ENCODE data around the gene STK24.

Gene STK24

GRCh38 chr13:98547455-98547854, 29.5 kb downstream of the STK24 start:
- peaks cover 16 to 18% of the 10 kb centered on the region in 2 donors for H3K4me1 ChIP-seq (ENCODE audit: control insufficient read depth in 2 of 2, insufficient read depth in 1 of 2, low read depth in 1 of 2, low read length in 2 of 2)
- no CpG with 5 or more reads among the region's 5 CpGs for WGBS, 2 donors (ENCODE audit: extremely low coverage in 2 of 2, insufficient read length in 2 of 2, insufficient replicate concordance in 1 of 2)
- no peak overlapping the region for H3K23ac ChIP-seq (ENCODE audit: low read depth, low read length, poor library complexity)
- no peak overlapping the region for H2AFZ ChIP-seq (ENCODE audit: low read length)
- no peaks in the 10 kb centered on the region for H3K27me3 ChIP-seq (ENCODE audit: control insufficient read depth in 3 of 3, insufficient read depth in 3 of 3, low read depth in 1 of 3, low read length in 3 of 3)
- no peak overlapping the region for H3K14ac ChIP-seq (ENCODE audit: low read length)
- H3K79me1 ChIP-seq (ENCODE audit: low read depth, low read length): peaks cover 23% of the 10 kb centered on the region
- H4K91ac ChIP-seq (ENCODE audit: low read depth, low read length, poor library complexity): no peak overlapping the region
- H2BK15ac ChIP-seq (ENCODE audit: low read length): no peak overlapping the region
- no peak overlapping the region for H4K8ac ChIP-seq (ENCODE audit: low read depth, low read length)
- no peak overlapping the region for H3K18ac ChIP-seq (ENCODE audit: low read length)
- H3K27ac ChIP-seq (replicated peaks; ENCODE audit: low read length): no peak overlapping the region
- H3K4ac ChIP-seq (ENCODE audit: low read length): no peak overlapping the region
- no peak overlapping the region for H2BK5ac ChIP-seq (ENCODE audit: low read length)
- H3K4me2 ChIP-seq (ENCODE audit: insufficient read depth, low read length, poor library complexity, severe bottlenecking): no peak overlapping the region
- H2BK12ac ChIP-seq (ENCODE audit: low read length): no peak overlapping the region
- peaks cover 2 to 19% of the 10 kb centered on the region in 2 donors for H3K9me3 ChIP-seq (replicated peaks in 1 of 2; ENCODE audit: control insufficient read depth in 2 of 2, insufficient read depth in 1 of 2, low read depth in 1 of 2, low read length in 2 of 2)
- no peak overlapping the region for H2BK120ac ChIP-seq (ENCODE audit: low read depth, low read length)
- H2AK5ac ChIP-seq (ENCODE audit: low read depth, low read length): no peak overlapping the region
- no peak for DNase-seq (ENCODE audit: low spot score)
- H3K9ac ChIP-seq (ENCODE audit: low read depth, low read length, poor library complexity): no peak overlapping the region
- no peak overlapping the region for H3K4me3 ChIP-seq (ENCODE audit: low read length in 2 of 2)
- peaks cover 15 to 46% of the 10 kb centered on the region in 2 donors for H3K36me3 ChIP-seq (replicated peaks in 1 of 2; ENCODE audit: control insufficient read depth in 2 of 2, insufficient read depth in 2 of 2, low read length in 2 of 2)

GRCh38 chr13:98546402-98546801, 30.5 kb downstream of the STK24 start:
- no CpG with 5 or more reads among the region's 5 CpGs for WGBS, 2 donors (ENCODE audit: extremely low coverage in 2 of 2, insufficient read length in 2 of 2, insufficient replicate concordance in 1 of 2)
- no peak overlapping the region for H2BK12ac ChIP-seq (ENCODE audit: low read length)
- H2AFZ ChIP-seq (ENCODE audit: low read length): no peak overlapping the region
- H2BK5ac ChIP-seq (ENCODE audit: low read length): no peak overlapping the region
- H3K27ac ChIP-seq (replicated peaks; ENCODE audit: low read length): no peak overlapping the region
- peaks cover 2 to 16% of the 10 kb centered on the region in 2 donors for H3K9me3 ChIP-seq (replicated peaks in 1 of 2; ENCODE audit: control insufficient read depth in 2 of 2, insufficient read depth in 1 of 2, low read depth in 1 of 2, low read length in 2 of 2)
- H3K4me3 ChIP-seq (ENCODE audit: low read length in 2 of 2): no peak overlapping the region
- no peak overlapping the region for H3K18ac ChIP-seq (ENCODE audit: low read length)
- peaks cover 19% of the 10 kb centered on the region for H3K79me1 ChIP-seq (ENCODE audit: low read depth, low read length)
- H4K8ac ChIP-seq (ENCODE audit: low read depth, low read length): no peak overlapping the region
- H3K4ac ChIP-seq (ENCODE audit: low read length): no peak overlapping the region
- H2BK15ac ChIP-seq (ENCODE audit: low read length): no peak overlapping the region
- peaks cover 15 to 37% of the 10 kb centered on the region in 2 donors for H3K36me3 ChIP-seq (replicated peaks in 1 of 2; ENCODE audit: control insufficient read depth in 2 of 2, insufficient read depth in 2 of 2, low read length in 2 of 2)
- H3K23ac ChIP-seq (ENCODE audit: low read depth, low read length, poor library complexity): no peak overlapping the region
- no peak overlapping the region for H3K9ac ChIP-seq (ENCODE audit: low read depth, low read length, poor library complexity)
- DNase-seq (ENCODE audit: low spot score): no peak
- no peak overlapping the region for H2BK120ac ChIP-seq (ENCODE audit: low read depth, low read length)
- H2AK5ac ChIP-seq (ENCODE audit: low read depth, low read length): no peak overlapping the region
- no peak overlapping the region for H3K14ac ChIP-seq (ENCODE audit: low read length)
- no peak overlapping the region for H4K91ac ChIP-seq (ENCODE audit: low read depth, low read length, poor library complexity)
- no peak overlapping the region for H3K4me2 ChIP-seq (ENCODE audit: insufficient read depth, low read length, poor library complexity, severe bottlenecking)
- no peaks in the 10 kb centered on the region for H3K27me3 ChIP-seq (ENCODE audit: control insufficient read depth in 3 of 3, insufficient read depth in 3 of 3, low read depth in 1 of 3, low read length in 3 of 3)
- H3K4me1 ChIP-seq (ENCODE audit: control insufficient read depth in 2 of 2, insufficient read depth in 1 of 2, low read depth in 1 of 2, low read length in 2 of 2): peaks cover 16 to 20% of the 10 kb centered on the region in 2 donors

DNA sequence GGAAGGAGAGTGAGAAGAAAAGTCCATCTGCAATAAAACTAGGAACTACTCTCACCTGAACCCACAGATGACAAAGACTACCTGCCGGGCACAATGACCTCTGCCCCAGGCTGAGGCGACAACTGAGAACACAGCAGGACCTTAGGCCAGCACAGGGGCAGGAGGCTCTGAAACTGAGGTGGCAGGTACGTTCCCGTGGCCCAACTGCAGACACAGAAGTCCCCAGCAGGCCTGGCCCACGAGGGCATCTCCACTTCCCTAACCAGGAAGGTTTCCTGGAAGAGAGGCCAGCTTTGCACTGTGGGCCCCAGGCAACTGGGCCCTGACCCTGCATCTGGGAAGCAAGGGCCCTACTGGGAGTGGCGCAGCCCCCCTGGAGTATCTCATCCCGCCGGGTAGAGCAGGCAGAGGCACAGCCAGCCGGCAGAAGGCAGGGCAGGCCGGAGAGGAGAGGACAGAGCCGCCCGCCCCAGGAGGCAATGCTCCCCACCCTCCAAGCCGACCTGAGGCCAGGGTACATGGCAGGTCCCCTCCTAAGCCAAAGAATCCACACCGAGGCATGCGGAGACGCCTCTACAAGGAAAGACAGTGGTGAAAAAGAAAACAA, 32.7 kb downstream of the STK24 start:
- peaks cover 20 to 21% of the 10 kb centered on the region in 2 donors for H3K4me1 ChIP-seq (ENCODE audit: control insufficient read depth in 2 of 2, insufficient read depth in 1 of 2, low read depth in 1 of 2, low read length in 2 of 2)
- peak overlapping the region; percentile 75 for H4K91ac ChIP-seq (ENCODE audit: low read depth, low read length, poor library complexity)
- peaks cover 10 to 22% of the 10 kb centered on the region in 2 donors for H3K36me3 ChIP-seq (replicated peaks in 1 of 2; ENCODE audit: control insufficient read depth in 2 of 2, insufficient read depth in 2 of 2, low read length in 2 of 2)
- peak overlapping the region; percentile 88 for H2AK5ac ChIP-seq (ENCODE audit: low read depth, low read length)
- no peaks in the 10 kb centered on the region for H3K27me3 ChIP-seq (ENCODE audit: control insufficient read depth in 3 of 3, insufficient read depth in 3 of 3, low read depth in 1 of 3, low read length in 3 of 3)
- H2BK12ac ChIP-seq (ENCODE audit: low read length): no peak overlapping the region
- no peak overlapping the region for H3K4ac ChIP-seq (ENCODE audit: low read length)
- H2BK15ac ChIP-seq (ENCODE audit: low read length): no peak overlapping the region
- no peak overlapping the region for H2BK5ac ChIP-seq (ENCODE audit: low read length)
- H3K27ac ChIP-seq (replicated peaks; ENCODE audit: low read length): no peak overlapping the region
- H3K9ac ChIP-seq (ENCODE audit: low read depth, low read length, poor library complexity): peak overlapping the region; percentile 14
- H3K23ac ChIP-seq (ENCODE audit: low read depth, low read length, poor library complexity): peak overlapping the region; percentile 57
- H3K14ac ChIP-seq (ENCODE audit: low read length): no peak overlapping the region
- no peak overlapping the region for H3K4me3 ChIP-seq (ENCODE audit: low read length in 2 of 2)
- no peak overlapping the region for H2BK120ac ChIP-seq (ENCODE audit: low read depth, low read length)
- peak overlapping the region; percentile 21 for H4K8ac ChIP-seq (ENCODE audit: low read depth, low read length)
- H3K4me2 ChIP-seq (ENCODE audit: insufficient read depth, low read length, poor library complexity, severe bottlenecking): no peak overlapping the region
- H3K79me1 ChIP-seq (ENCODE audit: low read depth, low read length): peaks cover 19% of the 10 kb centered on the region
- no CpG with 5 or more reads among the region's 16 CpGs for WGBS, 2 donors (ENCODE audit: extremely low coverage in 2 of 2, insufficient read length in 2 of 2, insufficient replicate concordance in 1 of 2)
- DNase-seq (ENCODE audit: low spot score): no peak
- peaks cover 4 to 7% of the 10 kb centered on the region in 2 donors for H3K9me3 ChIP-seq (replicated peaks in 1 of 2; ENCODE audit: control insufficient read depth in 2 of 2, insufficient read depth in 1 of 2, low read depth in 1 of 2, low read length in 2 of 2)
- peak overlapping the region; percentile 86 for H3K18ac ChIP-seq (ENCODE audit: low read length)
- no peak overlapping the region for H2AFZ ChIP-seq (ENCODE audit: low read length)

DNA sequence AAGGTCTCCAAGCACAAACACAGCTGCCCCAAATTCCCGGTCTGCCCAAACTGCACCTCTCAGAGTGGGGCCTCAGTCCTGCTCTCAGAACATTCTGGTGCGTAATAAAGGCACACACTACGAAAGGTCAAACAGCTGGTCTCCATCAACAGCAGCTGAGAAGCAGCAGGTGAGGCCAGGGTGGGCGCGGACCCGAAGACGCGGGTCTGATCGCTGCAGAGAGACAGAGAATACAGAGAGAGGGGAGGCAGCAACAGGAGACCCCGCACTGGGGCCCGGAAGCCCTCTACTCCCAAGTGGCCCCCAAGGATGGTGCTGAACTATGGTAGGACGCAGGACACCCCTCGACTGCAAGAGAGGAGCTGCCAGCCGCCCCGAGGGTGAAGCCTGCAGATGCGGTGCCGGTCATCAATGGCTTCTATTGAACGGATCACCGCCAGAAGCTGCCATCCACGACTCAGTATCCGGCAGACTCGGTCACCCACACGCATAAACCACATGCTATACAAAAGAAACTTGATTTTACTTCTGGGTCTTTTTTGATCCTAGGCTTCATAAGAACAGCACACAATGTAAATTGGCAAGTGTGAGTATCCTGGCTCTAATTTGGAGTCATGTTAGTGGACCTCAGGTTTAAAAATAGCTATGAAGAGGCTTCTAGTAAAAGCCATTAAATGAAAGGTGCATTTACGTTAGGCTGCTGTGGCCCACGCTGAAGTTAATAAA, 33.4 kb downstream of the STK24 start:
- no peak overlapping the region for H2AFZ ChIP-seq (ENCODE audit: low read length)
- peaks cover 7 to 24% of the 10 kb centered on the region in 2 donors for H3K36me3 ChIP-seq (replicated peaks in 1 of 2; ENCODE audit: control insufficient read depth in 2 of 2, insufficient read depth in 2 of 2, low read length in 2 of 2)
- no peak overlapping the region for H3K4ac ChIP-seq (ENCODE audit: low read length)
- H3K18ac ChIP-seq (ENCODE audit: low read length): peak overlapping the region; percentile 9
- H3K4me2 ChIP-seq (ENCODE audit: insufficient read depth, low read length, poor library complexity, severe bottlenecking): no peak overlapping the region
- no peak overlapping the region for H3K4me3 ChIP-seq (ENCODE audit: low read length in 2 of 2)
- no peaks in the 10 kb centered on the region for H3K27me3 ChIP-seq (ENCODE audit: control insufficient read depth in 3 of 3, insufficient read depth in 3 of 3, low read depth in 1 of 3, low read length in 3 of 3)
- no peak overlapping the region for H2BK120ac ChIP-seq (ENCODE audit: low read depth, low read length)
- peaks cover 4 to 8% of the 10 kb centered on the region in 2 donors for H3K9me3 ChIP-seq (replicated peaks in 1 of 2; ENCODE audit: control insufficient read depth in 2 of 2, insufficient read depth in 1 of 2, low read depth in 1 of 2, low read length in 2 of 2)
- H2BK12ac ChIP-seq (ENCODE audit: low read length): no peak overlapping the region
- no peak overlapping the region for H3K27ac ChIP-seq (replicated peaks; ENCODE audit: low read length)
- H4K91ac ChIP-seq (ENCODE audit: low read depth, low read length, poor library complexity): no peak overlapping the region
- no peak overlapping the region for H3K23ac ChIP-seq (ENCODE audit: low read depth, low read length, poor library complexity)
- H4K8ac ChIP-seq (ENCODE audit: low read depth, low read length): no peak overlapping the region
- no peak for DNase-seq (ENCODE audit: low spot score)
- peaks cover 20 to 21% of the 10 kb centered on the region in 2 donors for H3K4me1 ChIP-seq (ENCODE audit: control insufficient read depth in 2 of 2, insufficient read depth in 1 of 2, low read depth in 1 of 2, low read length in 2 of 2)
- no CpG with 5 or more reads among the region's 25 CpGs for WGBS, 2 donors (ENCODE audit: extremely low coverage in 2 of 2, insufficient read length in 2 of 2, insufficient replicate concordance in 1 of 2)
- no peak overlapping the region for H2AK5ac ChIP-seq (ENCODE audit: low read depth, low read length)
- H3K79me1 ChIP-seq (ENCODE audit: low read depth, low read length): peaks cover 21% of the 10 kb centered on the region
- no peak overlapping the region for H2BK5ac ChIP-seq (ENCODE audit: low read length)
- H3K9ac ChIP-seq (ENCODE audit: low read depth, low read length, poor library complexity): no peak overlapping the region
- H2BK15ac ChIP-seq (ENCODE audit: low read length): no peak overlapping the region
- H3K14ac ChIP-seq (ENCODE audit: low read length): no peak overlapping the region

All from neuronal stem cell (in vitro differentiated cells).